Cardiac fibroblast (primary cell): ENCODE results near the gene LCN15.

Source experiments
- DNase-seq, 2 donors: peaks; one replicate each; pipeline versions ENCODE4 v3.0.0 to v3.0.0-alpha.2; 2010; ENCODE audit warnings: low read depth in 2 of 2
- H3K4me3 ChIP-seq, 2 donors: replicated peaks in 1 of 2; 1 replicate in 1 of 2; 2 replicates in 1 of 2; pipeline ENCODE4 v1.5.1; 2011; ENCODE audit warnings: low read depth in 2 of 2, low read length in 2 of 2, mild to moderate bottlenecking in 2 of 2, moderate library complexity in 1 of 2
- CTCF ChIP-seq: IDR thresholded peaks from one replicate; pipeline ENCODE4 v1.5.1; 2011; ENCODE audit warnings: low read depth, mild to moderate bottlenecking, low read length, inconsistent platforms

The LCN15 gene

GRCh38 chr9:136779808-136780207 is 15.5 kb upstream of the LCN15 start:
- TF ChIP-seq CTCF, result no peak
- DNase-seq, result no peak

GRCh38 chr9:136777359-136777758 is 13.0 kb upstream of the LCN15 start:
- no peak overlapping the region for H3K4me3 ChIP-seq
- TF ChIP-seq CTCF, result no peak
- no peak for DNase-seq

More at GRCh38 chr9:136779808-136780207, 15.5 kb upstream of the LCN15 start:
- H3K4me3 ChIP-seq, result no peak overlapping the region

GRCh38 chr9:136776947-136777346 is 12.6 kb upstream of the LCN15 start:
- no peak overlapping the region for H3K4me3 ChIP-seq
- TF ChIP-seq CTCF, result no peak
- DNase-seq, result no peak

- no peak for DNase-seq
- no peak for TF ChIP-seq CTCF
- no peak overlapping the region for H3K4me3 ChIP-seq
Observed at GRCh38 chr9:136775191-136775590, 10.9 kb upstream of the LCN15 start.

GRCh38 chr9:136774416-136775045 is 10.2 kb upstream of the LCN15 start:
- no peak for TF ChIP-seq CTCF
- no peak for DNase-seq
- H3K4me3 ChIP-seq, result no peak overlapping the region

GRCh38 chr9:136773386-136774044 is 9.2 kb upstream of the LCN15 start:
- peak; percentile 20 to 39 for DNase-seq
- H3K4me3 ChIP-seq, result no peak overlapping the region
- no peak for TF ChIP-seq CTCF
